SK-N-SH (cell line): ENCODE results near the gene RAE1. TPM values are rescaled to one million over a fixed set of nuclear protein-coding genes. Genes with fewer than 3 reads are reported as not detected.

Experiments used
- CTCF ChIA-PET: fragments of 300-600, 350-600 bp; formaldehyde crosslinking; extraction: SDS; loops from one replicate; lab custom pipeline; 2021; lab: Yijun Ruan, JAX
- POLR2A ChIA-PET: fragments of 350-600 bp; sonication (Branson Sonifier 250); formaldehyde crosslinking; extraction: SDS; loops from one replicate; lab custom pipeline; 2020; ENCODE audit warnings: antibody characterized with exemption, inconsistent platforms; lab: Yijun Ruan, JAX
- DNase-seq: peaks from one replicate; pipeline ENCODE4 v3.0.0; 2012
- H2AFZ ChIP-seq: fragments of 200-600 bp; sonication (generic); 2 replicates; pipeline ENCODE4 v1.8.1; 2016; ENCODE audit warnings: antibody characterized with exemption, mild to moderate bottlenecking, low read depth
- H3F3A ChIP-seq: fragments of 200-600 bp; sonication (generic); replicated peaks from 2 replicates; pipeline ENCODE3; 2016; ENCODE audit warnings: antibody characterized with exemption, mild to moderate bottlenecking; ENCODE audit not compliant: insufficient read depth
- H3K27ac ChIP-seq, 2 experiments: fragments of 200-500 bp in 1 of 2; fragments of 200-600 bp in 1 of 2; sonication (Bioruptor generic) in 1 of 2; sonication (generic), shearing (Covaris generic) in 1 of 2; 2 replicates each; pipeline versions ENCODE4 v1.5.1 to v1.6.1; 2014 to 2016; ENCODE audit warnings: low read depth in 2 of 2, inconsistent platforms in 1 of 2, low read length in 1 of 2, mild to moderate bottlenecking in 1 of 2, mixed read lengths in 1 of 2
- H3K27me3 ChIP-seq: fragments of 200-600 bp; sonication (generic), shearing (Covaris generic); 2 replicates; pipeline ENCODE4 v1.6.1; 2016; ENCODE audit warnings: mixed run types; ENCODE audit not compliant: insufficient read depth
- H3K36me3 ChIP-seq, 2 experiments: fragments of 200-500 bp in 1 of 2; fragments of 200-600 bp in 1 of 2; sonication (Bioruptor generic) in 1 of 2; sonication (generic) in 1 of 2; replicated peaks in 1 of 2; 2 replicates each; pipeline versions ENCODE3 to v1.5.1; 2014 to 2016; ENCODE audit warnings: low read length in 1 of 2, mild to moderate bottlenecking in 1 of 2; ENCODE audit not compliant: insufficient read depth in 2 of 2, control insufficient read depth in 1 of 2
- H3K4me1 ChIP-seq, 2 experiments: fragments of 200-500 bp in 1 of 2; fragments of 200-600 bp in 1 of 2; sonication (Bioruptor generic) in 1 of 2; sonication (generic), shearing (Covaris generic) in 1 of 2; 2 replicates each; pipeline versions ENCODE4 v1.5.1 to v1.6.1; 2014 to 2016; ENCODE audit warnings: low read depth in 1 of 2, low read length in 1 of 2, mixed run types in 1 of 2; ENCODE audit not compliant: insufficient read depth in 2 of 2, control insufficient read depth in 1 of 2
- H3K4me2 ChIP-seq: fragments of 200-600 bp; sonication (generic), shearing (Covaris generic); 2 replicates; pipeline ENCODE4 v1.6.1; 2017; ENCODE audit warnings: mixed run types
- H3K4me3 ChIP-seq, 2 experiments: fragments of 200-500 bp in 1 of 2; fragments of 200-600 bp in 1 of 2; sonication (Bioruptor generic) in 1 of 2; sonication (generic), shearing (Covaris generic) in 1 of 2; 2 replicates each; pipeline versions ENCODE4 v1.5.1 to v1.8.1; 2014 to 2016; ENCODE audit warnings: low read depth in 2 of 2, inconsistent platforms in 1 of 2, low read length in 1 of 2, mild to moderate bottlenecking in 1 of 2, mixed read lengths in 1 of 2, moderate library complexity in 1 of 2
- H3K79me2 ChIP-seq: fragments of 200-600 bp; sonication (generic); 2 replicates; pipeline ENCODE4 v1.8.1; 2017; ENCODE audit warnings: mild to moderate bottlenecking; ENCODE audit not compliant: insufficient read depth
- H3K9ac ChIP-seq: fragments of 200-600 bp; sonication (generic); 2 replicates; pipeline ENCODE4 v1.6.1; 2017; ENCODE audit warnings: mixed run types
- H3K9me2 ChIP-seq: fragments of 200-600 bp; sonication (generic); 2 replicates; pipeline ENCODE4 v1.6.1; 2017; ENCODE audit warnings: mixed run types
- H3K9me3 ChIP-seq: fragments of 200-600 bp; sonication (generic); 2 replicates; pipeline ENCODE4 v1.6.1; 2017; ENCODE audit warnings: mixed run types, mild to moderate bottlenecking, moderate library complexity
- H4K20me1 ChIP-seq: fragments of 200-600 bp; sonication (generic); 2 replicates; pipeline ENCODE4 v1.6.1; 2017; ENCODE audit warnings: mild to moderate bottlenecking, mixed run types; ENCODE audit not compliant: insufficient read depth
- CHD2 ChIP-seq: fragments of 150-350 bp; IDR thresholded peaks from 2 replicates; pipeline ENCODE4 v1.6.1; 2018; ENCODE audit warnings: low read length; ENCODE audit not compliant: partially characterized antibody
- ELF1 ChIP-seq: IDR thresholded peaks from 2 replicates; pipeline ENCODE4 v1.4.0; 2012
- EP300 ChIP-seq, 2 experiments: IDR thresholded peaks; 2 replicates each; pipeline versions ENCODE4 v1.4.0 to v1.6.1; 2012; ENCODE audit warnings: borderline replicate concordance in 1 of 2, low read depth in 1 of 2, low read length in 1 of 2
- EZH2phosphoT487 ChIP-seq: fragments of 200-600 bp; sonication (generic); IDR thresholded peaks from 2 replicates; pipeline ENCODE4 v1.6.1; 2017; ENCODE audit warnings: low read depth, mixed run types, mild to moderate bottlenecking, antibody characterized with exemption, moderate library complexity, borderline replicate concordance
- FOSL2 ChIP-seq: IDR thresholded peaks from 2 replicates; pipeline ENCODE4 v1.4.0; 2012; ENCODE audit warnings: low read depth, mild to moderate bottlenecking, moderate library complexity, borderline replicate concordance
- FOXM1 ChIP-seq: IDR thresholded peaks from 2 replicates; pipeline ENCODE4 v1.4.0; 2012; ENCODE audit warnings: low read depth, mild to moderate bottlenecking
- GABPA ChIP-seq: IDR thresholded peaks from 2 replicates; pipeline ENCODE4 v1.4.0; 2012; ENCODE audit warnings: low read depth, mild to moderate bottlenecking
- GATA2 ChIP-seq: sonication (generic); formaldehyde crosslinking; IDR thresholded peaks from 2 replicates; pipeline ENCODE4 v1.5.0; 2020; ENCODE audit warnings: mild to moderate bottlenecking, missing genetic modification reagents
- MEF2A ChIP-seq: IDR thresholded peaks from 2 replicates; pipeline ENCODE4 v1.4.0; 2012; ENCODE audit warnings: low read depth, borderline replicate concordance
- NFIC ChIP-seq: IDR thresholded peaks from 2 replicates; pipeline ENCODE4 v1.4.0; 2012; ENCODE audit warnings: borderline replicate concordance
- NRF1 ChIP-seq: IDR thresholded peaks from 2 replicates; pipeline ENCODE4 v1.6.1; 2012; ENCODE audit warnings: low read depth, mild to moderate bottlenecking, low read length
- PBX3 ChIP-seq: IDR thresholded peaks from 2 replicates; pipeline ENCODE4; 2012
- POLR2AphosphoS5 ChIP-seq: IDR thresholded peaks from 2 replicates; pipeline ENCODE4 v1.6.1; 2012; ENCODE audit warnings: low read depth, low read length
- RAD21 ChIP-seq: IDR thresholded peaks from 2 replicates; pipeline ENCODE4 v1.6.1; 2012; ENCODE audit warnings: mild to moderate bottlenecking, low read length
- RCOR1 ChIP-seq: fragments of 150-350 bp; IDR thresholded peaks from 2 replicates; pipeline ENCODE4 v1.6.1; 2017; ENCODE audit warnings: antibody characterized with exemption, low read length
- RFX5 ChIP-seq: IDR thresholded peaks from 2 replicates; pipeline ENCODE4 v1.6.1; 2012; ENCODE audit warnings: mild to moderate bottlenecking, improper control_type of control experiment, low read length
- RXRA ChIP-seq: IDR thresholded peaks from 2 replicates; pipeline ENCODE4 v1.4.0; 2012; ENCODE audit warnings: low read depth, mild to moderate bottlenecking, borderline replicate concordance
- SIN3A ChIP-seq: IDR thresholded peaks from 2 replicates; pipeline ENCODE4 v1.6.1; 2012; ENCODE audit warnings: low read depth, mild to moderate bottlenecking, low read length, moderate library complexity, borderline replicate concordance
- ZBTB33 ChIP-seq: IDR thresholded peaks from 2 replicates; pipeline ENCODE4 v1.4.0; 2012; ENCODE audit warnings: low read depth, borderline replicate concordance
- WGBS: methylation state at CpG from one replicate; pipeline ENCODE4 v1.1.6; 2017; ENCODE audit warnings: low lambda C conversion rate; 5-methylcytosine and 5-hydroxymethylcytosine counted together
- polyA plus RNA-seq, 3 experiments: library from polyadenylated mRNA; depleted of rRNA; stranded (reverse); fragments of >200 nt; gene quantifications; 2 replicates each; pipeline ENCODE4 v1.2.3, GENCODE V29; 2012
- TF ChIP-seq, protein P1 (sequence below): fragments of 150-350 bp; IDR thresholded peaks from 2 replicates; pipeline ENCODE4 v1.6.1; 2016; ENCODE audit warnings: mild to moderate bottlenecking, low read depth, low read length

The RAE1 gene
- polyA plus RNA-seq, 1 of the 3 experiments (the other 2 are of a cell fraction), result 82.4 TPM

- no peak for DNase-seq
- ChIA-PET POLR2A (no interaction called here), CTCF (interaction anchor here (0.6 to 1.1 kb wide), 2 partner anchors 72 to 105 kb away, joined by 3 to 4 read pairs; no protein-coding TSS in a partner anchor)
- no peaks in the 10 kb centered on the region for H4K20me1 ChIP-seq
- H3K9ac ChIP-seq, result no peak overlapping the region
- H3K27ac ChIP-seq, result no peak overlapping the region
- no peak overlapping the region for H2AFZ ChIP-seq
- TF ChIP-seq RCOR1, result no peak
- no peak for TF ChIP-seq PBX3
- no peaks in the 10 kb centered on the region for H3K27me3 ChIP-seq
- no peaks in the 10 kb centered on the region for H3K9me3 ChIP-seq
- H3K4me3 ChIP-seq, result no peak overlapping the region
- no peaks in the 10 kb centered on the region for H3K79me2 ChIP-seq
- no peak overlapping the region for H3K4me2 ChIP-seq
- no peaks in the 10 kb centered on the region for H3K9me2 ChIP-seq
- no peaks in the 10 kb centered on the region for H3K36me3 ChIP-seq
- H3K4me1 ChIP-seq, result no peaks in the 10 kb centered on the region
- H3F3A ChIP-seq, result no peaks in the 10 kb centered on the region
- WGBS, result 85% methylated on average over 4 of the region's 7 CpGs
Measured at GRCh38 chr20:57426831-57427230, 75.8 kb downstream of the RAE1 start.

- no peaks in the 10 kb centered on the region for H3K4me1 ChIP-seq
- H3K79me2 ChIP-seq, result no peaks in the 10 kb centered on the region
- no peak overlapping the region for H2AFZ ChIP-seq
- no peaks in the 10 kb centered on the region for H3K36me3 ChIP-seq
- no peak for DNase-seq
- no peak overlapping the region for H3K9ac ChIP-seq
- ChIA-PET POLR2A (no interaction called here), CTCF (interaction anchor here (1.5 kb wide), 1 partner anchor 11 kb away, joined by 5 read pairs; no protein-coding TSS in a partner anchor)
- H3K4me2 ChIP-seq, result no peak overlapping the region
- WGBS, result 80% methylated on average over 17 of the region's 21 CpGs
- no peaks in the 10 kb centered on the region for H3K9me2 ChIP-seq
- no peaks in the 10 kb centered on the region for H3K27me3 ChIP-seq
- TF ChIP-seq SIN3A (no peak), MEF2A (no peak), CHD2 (no peak), ZBTB33 (no peak), GABPA (no peak), NRF1 (no peak), EZH2phosphoT487 (no peak), ELF1 (no peak), FOXM1 (no peak), NFIC (no peak), RFX5 (no peak), EP300 (IDR thresholded peaks at IDR 0.05; ENCODE audit: borderline replicate concordance in 1 of 2, low read depth in 1 of 2, low read length in 1 of 2) (no peak), RAD21 (no peak), RXRA (no peak), POLR2AphosphoS5 (no peak), GATA2 (CRISPR knock-in tag) (no peak), PBX3 (no peak), FOSL2 (no peak)
- TF ChIP-seq, protein P1, sequence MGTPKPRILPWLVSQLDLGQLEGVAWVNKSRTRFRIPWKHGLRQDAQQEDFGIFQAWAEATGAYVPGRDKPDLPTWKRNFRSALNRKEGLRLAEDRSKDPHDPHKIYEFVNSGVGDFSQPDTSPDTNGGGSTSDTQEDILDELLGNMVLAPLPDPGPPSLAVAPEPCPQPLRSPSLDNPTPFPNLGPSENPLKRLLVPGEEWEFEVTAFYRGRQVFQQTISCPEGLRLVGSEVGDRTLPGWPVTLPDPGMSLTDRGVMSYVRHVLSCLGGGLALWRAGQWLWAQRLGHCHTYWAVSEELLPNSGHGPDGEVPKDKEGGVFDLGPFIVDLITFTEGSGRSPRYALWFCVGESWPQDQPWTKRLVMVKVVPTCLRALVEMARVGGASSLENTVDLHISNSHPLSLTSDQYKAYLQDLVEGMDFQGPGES, result no peak
- H4K20me1 ChIP-seq, result no peaks in the 10 kb centered on the region
- H3K4me3 ChIP-seq, result no peak overlapping the region
- no peaks in the 10 kb centered on the region for H3F3A ChIP-seq
- no peak overlapping the region for H3K27ac ChIP-seq
- no peaks in the 10 kb centered on the region for H3K9me3 ChIP-seq
Measured at GRCh38 chr20:57428324-57429158, 77.5 kb downstream of the RAE1 start.
